Keratinocyte (primary cell): ENCODE data around the gene DLG2. TPM values are rescaled to one million over a fixed set of nuclear protein-coding genes. Genes with fewer than 3 reads are reported as not detected.

Experiments
- DNase-seq: peaks from one replicate; pipeline ENCODE4 v3.0.0-alpha.2; 2011; ENCODE audit warnings: low read depth, missing footprints, low spot score
- FAIRE-seq: peaks from 2 replicates; lab custom pipeline; 2011; peaks lifted over from hg19 to GRCh38; lab: Jason Lieb, UNC
- H2AFZ ChIP-seq: 2 replicates; pipeline ENCODE4 v1.6.0; 2012; ENCODE audit warnings: low read length, control low read depth, inconsistent platforms; ENCODE audit not compliant: control insufficient read depth
- H3K27ac ChIP-seq: 2 replicates; pipeline ENCODE4 v1.5.1; 2011; ENCODE audit warnings: low read length; ENCODE audit not compliant: control insufficient read depth, insufficient read depth
- H3K27me3 ChIP-seq: 3 replicates; pipeline ENCODE4 v1.6.0; 2011; ENCODE audit warnings: low read length; ENCODE audit not compliant: control insufficient read depth, insufficient read depth; ENCODE audit errors: extremely low read depth
- H3K36me3 ChIP-seq, 2 experiments: 2 replicates in 1 of 2; 3 replicates in 1 of 2; pipeline ENCODE4 v1.5.1; 2011; ENCODE audit warnings: low read length in 2 of 2, mild to moderate bottlenecking in 1 of 2; ENCODE audit not compliant: control insufficient read depth in 2 of 2, insufficient read depth in 2 of 2; ENCODE audit errors: extremely low read depth in 1 of 2
- H3K4me1 ChIP-seq: 3 replicates; pipeline ENCODE4 v1.5.1; 2011; ENCODE audit warnings: low read length; ENCODE audit not compliant: control insufficient read depth, insufficient read depth; ENCODE audit errors: extremely low read depth
- H3K4me2 ChIP-seq: 3 replicates; pipeline ENCODE4 v1.6.0; 2011; ENCODE audit warnings: low read depth, low read length; ENCODE audit not compliant: control insufficient read depth, insufficient read depth; ENCODE audit errors: extremely low read depth
- H3K4me3 ChIP-seq, 3 experiments: fragments of 200-600 bp in 1 of 3; sonication (generic) in 1 of 3; 2 replicates in 2 of 3; 3 replicates in 1 of 3; pipeline ENCODE4 v1.5.1; 2011 to 2016; ENCODE audit warnings: low read length in 3 of 3, mild to moderate bottlenecking in 3 of 3, control low read depth in 2 of 3, inconsistent platforms in 1 of 3, low read depth in 1 of 3, mixed read lengths in 1 of 3, mixed run types in 1 of 3, moderate library complexity in 1 of 3; ENCODE audit not compliant: control insufficient read depth in 2 of 3, insufficient read depth in 2 of 3; ENCODE audit errors: extremely low read depth in 1 of 3
- H3K79me2 ChIP-seq: 2 replicates; pipeline ENCODE4 v1.6.0; 2012; ENCODE audit warnings: low read length; ENCODE audit not compliant: control insufficient read depth, insufficient read depth
- H3K9ac ChIP-seq: 3 replicates; pipeline ENCODE4 v1.6.0; 2011; ENCODE audit warnings: low read length; ENCODE audit not compliant: control insufficient read depth, insufficient read depth; ENCODE audit errors: extremely low read depth
- H3K9me1 ChIP-seq: 3 replicates; pipeline ENCODE4 v1.6.0; 2011; ENCODE audit warnings: low read length; ENCODE audit not compliant: control insufficient read depth, insufficient read depth; ENCODE audit errors: extremely low read depth
- H3K9me3 ChIP-seq: 2 replicates; pipeline ENCODE4 v1.5.1; 2012; ENCODE audit warnings: low read depth, low read length; ENCODE audit not compliant: control insufficient read depth
- H4K20me1 ChIP-seq: 3 replicates; pipeline ENCODE4 v1.6.0; 2011; ENCODE audit warnings: low read length; ENCODE audit not compliant: control insufficient read depth, insufficient read depth; ENCODE audit errors: extremely low read depth
- CTCF ChIP-seq, 3 experiments: IDR thresholded peaks in 1 of 3; conservative IDR thresholded peaks in 1 of 3; optimal IDR thresholded peaks in 1 of 3; 2 replicates in 2 of 3; 3 replicates in 1 of 3; pipeline versions ENCODE3 to v1.5.1; 2011; ENCODE audit warnings: low read length in 3 of 3, mild to moderate bottlenecking in 3 of 3, moderate library complexity in 2 of 3, control low read depth in 1 of 3, inconsistent platforms in 1 of 3; ENCODE audit not compliant: insufficient read depth in 2 of 3; ENCODE audit errors: extremely low read depth in 1 of 3
- EZH2 ChIP-seq: IDR thresholded peaks from one replicate; pipeline ENCODE4 v1.6.1; 2012; ENCODE audit warnings: inconsistent platforms, mild to moderate bottlenecking, low read length, moderate library complexity
- dilution Hi-C: fragments of 300-500 bp; cut with MboI; formaldehyde crosslinking; loops from one replicate; pipeline ENCODE4 v1.7.0; 2020; ENCODE audit warnings: low sequenced_read_pairs; ENCODE audit not compliant: extremely low pct_ligation_motif_present
- polyA plus RNA-seq, 5 experiments: library from polyadenylated mRNA; depleted of rRNA in 3 of 5; stranded (reverse) in 3 of 5; stranded (forward) in 1 of 5; unstranded in 1 of 5; fragments of >200 nt; gene quantifications; 1 replicate in 1 of 5; 2 replicates in 3 of 5; 3 replicates in 1 of 5; pipeline versions ENCODE4 v1.2.1 to v1.2.3, GENCODE V29; 2011 to 2012; ENCODE audit warnings: missing spikeins in 2 of 5, low read depth in 1 of 5, low replicate concordance in 1 of 5

The DLG2 gene
- polyA plus RNA-seq, 1 donor (not counting 4 experiments of a cell fraction or from before 2014, with no cell fraction given) = 0.55 TPM

DNA sequence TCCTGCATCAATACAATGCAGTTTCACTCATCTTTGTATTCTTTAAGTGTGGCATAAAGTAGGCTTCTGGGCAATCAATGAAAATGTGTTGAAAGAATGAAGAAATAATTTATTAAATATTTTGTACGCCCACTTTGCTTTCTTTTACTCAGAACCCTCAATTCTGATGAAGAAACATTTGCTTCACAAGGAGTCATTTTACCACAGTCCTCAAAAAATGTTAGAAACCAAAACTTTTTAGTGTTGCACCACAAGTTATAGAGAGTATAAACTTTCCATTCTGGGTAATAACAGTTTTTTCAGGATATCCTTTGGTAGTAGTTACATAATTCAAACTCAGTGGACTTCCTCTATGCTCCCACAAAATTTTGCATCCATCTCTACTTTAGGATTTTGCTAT lies 360.5 kb downstream of the DLG2 start:
- no peak for DNase-seq

GRCh38 chr11:85263328-85263727 lies 363.8 kb downstream of the DLG2 start:
- Histone ChIP-seq H3K4me2 (no peak overlapping the region), H3K27ac (no peak overlapping the region), H3K4me1 (no peaks in the 10 kb centered on the region), H3K27me3 (no peaks in the 10 kb centered on the region), H3K9me1 (no peaks in the 10 kb centered on the region), H3K9ac (no peak overlapping the region), H3K79me2 (no peaks in the 10 kb centered on the region), H2AFZ (no peak overlapping the region), H3K4me3 (no peak overlapping the region), H3K36me3 (no peaks in the 10 kb centered on the region), H3K9me3 (no peaks in the 10 kb centered on the region), H4K20me1 (no peaks in the 10 kb centered on the region)
- dilution Hi-C loops = no loop called here
- FAIRE-seq (no peak), DNase-seq (no peak)
- TF ChIP-seq CTCF (optimal IDR thresholded peaks at IDR 0.05 in 1 of 3, IDR thresholded peaks at IDR 0.05 in 1 of 3, conservative IDR thresholded peaks at IDR 0.05 in 1 of 3; ENCODE audit: extremely low read depth in 1 of 3, insufficient read depth in 2 of 3, low read length in 3 of 3) = no peak
- no peak for TF ChIP-seq EZH2

More for the DNA sequence above, 360.5 kb downstream of the DLG2 start:
- Histone ChIP-seq H3K27ac (no peak overlapping the region), H4K20me1 (no peaks in the 10 kb centered on the region), H3K4me2 (no peak overlapping the region), H3K9ac (no peak overlapping the region), H3K4me1 (no peaks in the 10 kb centered on the region), H3K27me3 (no peaks in the 10 kb centered on the region), H3K9me3 (no peaks in the 10 kb centered on the region), H3K79me2 (no peaks in the 10 kb centered on the region), H2AFZ (no peak overlapping the region), H3K4me3 (no peak overlapping the region), H3K9me1 (no peaks in the 10 kb centered on the region), H3K36me3 (no peaks in the 10 kb centered on the region)
- TF ChIP-seq CTCF (optimal IDR thresholded peaks at IDR 0.05 in 1 of 3, IDR thresholded peaks at IDR 0.05 in 1 of 3, conservative IDR thresholded peaks at IDR 0.05 in 1 of 3; ENCODE audit: extremely low read depth in 1 of 3, insufficient read depth in 2 of 3, low read length in 3 of 3) (no peak), EZH2 (no peak)
- dilution Hi-C loops = no loop called here
- FAIRE-seq = no peak
